Activated effector memory CD4-positive, alpha-beta T cell treated with anti-CD3 and anti-CD28 coated beads, Interleukin-2, amount 50 U/mL, for 16 hours (primary cell): ENCODE results near the gene PRPSAP2.

Experiments used
- DNase-seq: peaks from one replicate; pipeline ENCODE4 v3.0.0-alpha.2; 2020

The PRPSAP2 gene

GRCh38 chr17:18963126-18964017, 105.4 kb downstream of the PRPSAP2 start:
- no peak for DNase-seq

DNA sequence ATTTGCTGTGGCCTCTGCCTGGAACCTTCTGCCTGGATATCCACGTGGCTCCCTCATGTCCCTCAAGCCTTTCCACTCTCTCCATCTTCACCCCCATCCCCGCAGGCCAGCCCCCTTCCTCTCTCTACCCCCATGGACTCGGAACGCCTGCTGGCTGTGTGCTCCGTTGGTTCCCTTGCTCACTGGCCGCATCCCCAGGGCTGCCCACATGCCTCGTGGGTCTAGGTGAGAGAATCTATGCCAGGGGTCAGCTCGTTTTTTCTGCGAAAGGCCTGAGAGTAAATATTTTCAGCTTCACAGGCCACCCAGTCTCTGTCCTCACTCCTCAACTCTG, 106.1 kb downstream of the PRPSAP2 start:
- DNase-seq: no peak

GRCh38 chr17:18964550-18964949, 106.6 kb downstream of the PRPSAP2 start:
- no peak for DNase-seq

DNA sequence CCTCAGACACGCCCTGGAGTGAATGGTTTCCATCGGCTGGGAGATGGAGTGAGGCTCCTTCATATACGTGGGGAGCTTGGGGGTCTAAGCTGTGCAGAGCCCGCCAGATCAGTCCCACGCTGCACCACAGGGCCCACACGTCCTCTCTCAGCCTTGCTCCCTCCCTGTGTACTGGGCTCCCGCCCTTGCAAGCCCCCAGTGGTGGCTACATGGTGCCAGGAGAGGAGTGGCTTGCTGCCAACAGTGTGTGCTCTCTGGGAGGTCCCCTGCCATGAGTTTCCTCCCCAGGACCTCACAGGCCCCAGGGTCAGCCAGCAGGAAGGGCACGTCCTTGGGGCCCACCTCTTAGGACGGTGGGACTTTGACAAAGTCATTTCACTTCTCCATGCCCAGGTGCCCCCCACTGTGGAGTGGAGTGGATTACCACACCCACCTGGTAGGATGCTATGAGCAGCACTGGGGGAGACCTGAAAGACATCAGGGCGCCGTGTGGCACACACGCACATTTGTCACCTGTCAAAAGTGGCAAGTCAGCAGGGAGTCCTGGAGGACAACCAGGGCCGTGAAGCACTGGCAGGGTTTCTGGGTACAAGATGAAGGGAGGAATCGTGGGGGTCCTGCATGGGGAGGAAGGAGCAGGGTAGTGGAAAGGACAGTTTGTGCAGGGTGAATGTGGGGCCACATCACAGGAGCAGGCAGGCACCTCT, 107.8 kb downstream of the PRPSAP2 start:
- DNase-seq: no peak

DNA sequence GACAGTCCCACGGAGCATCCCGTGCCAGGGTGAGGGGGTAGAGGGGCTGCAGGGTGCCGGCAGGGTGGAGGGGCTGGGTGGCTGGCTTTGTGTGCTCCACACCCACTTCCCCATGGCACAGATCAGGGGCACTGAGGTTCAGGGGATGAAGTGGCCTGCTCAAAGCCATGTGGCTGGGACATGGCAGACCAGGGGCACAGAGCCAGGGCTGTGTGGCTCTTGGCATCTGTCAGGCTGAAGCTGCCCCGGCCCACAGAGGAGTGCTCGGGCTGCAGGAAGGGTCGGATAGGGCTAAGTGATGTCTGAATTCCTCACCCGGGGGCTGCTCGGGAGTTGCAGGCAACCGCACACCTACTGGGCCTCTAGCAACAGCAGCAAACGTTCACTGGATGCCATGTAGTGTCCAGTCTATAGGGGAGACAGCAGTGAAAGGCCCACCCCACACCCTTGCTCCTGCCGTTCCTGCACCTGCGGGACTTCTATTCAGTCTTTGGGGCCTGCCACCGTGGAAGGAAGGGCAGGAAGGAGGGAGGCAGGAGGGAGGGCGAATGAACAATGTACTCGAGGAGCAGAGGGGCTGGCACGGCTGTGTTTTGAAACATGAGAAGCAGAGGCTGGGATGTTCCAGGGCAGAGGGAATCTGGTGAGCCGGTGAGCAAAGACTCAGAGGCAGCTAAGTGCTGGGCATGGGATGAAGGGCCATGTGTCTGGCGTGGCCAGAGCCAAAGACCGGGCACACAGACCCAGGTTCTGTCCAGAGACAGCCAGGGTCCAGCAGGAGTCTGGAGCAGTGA, 109.1 kb downstream of the PRPSAP2 start:
- DNase-seq: no peak

GRCh38 chr17:18967916-18968315, 110.0 kb downstream of the PRPSAP2 start:
- no peak for DNase-seq

GRCh38 chr17:18968345-18968744, 110.4 kb downstream of the PRPSAP2 start:
- no peak for DNase-seq

- no peak for DNase-seq
Observed at GRCh38 chr17:18968945-18969887, 111.3 kb downstream of the PRPSAP2 start.

DNA sequence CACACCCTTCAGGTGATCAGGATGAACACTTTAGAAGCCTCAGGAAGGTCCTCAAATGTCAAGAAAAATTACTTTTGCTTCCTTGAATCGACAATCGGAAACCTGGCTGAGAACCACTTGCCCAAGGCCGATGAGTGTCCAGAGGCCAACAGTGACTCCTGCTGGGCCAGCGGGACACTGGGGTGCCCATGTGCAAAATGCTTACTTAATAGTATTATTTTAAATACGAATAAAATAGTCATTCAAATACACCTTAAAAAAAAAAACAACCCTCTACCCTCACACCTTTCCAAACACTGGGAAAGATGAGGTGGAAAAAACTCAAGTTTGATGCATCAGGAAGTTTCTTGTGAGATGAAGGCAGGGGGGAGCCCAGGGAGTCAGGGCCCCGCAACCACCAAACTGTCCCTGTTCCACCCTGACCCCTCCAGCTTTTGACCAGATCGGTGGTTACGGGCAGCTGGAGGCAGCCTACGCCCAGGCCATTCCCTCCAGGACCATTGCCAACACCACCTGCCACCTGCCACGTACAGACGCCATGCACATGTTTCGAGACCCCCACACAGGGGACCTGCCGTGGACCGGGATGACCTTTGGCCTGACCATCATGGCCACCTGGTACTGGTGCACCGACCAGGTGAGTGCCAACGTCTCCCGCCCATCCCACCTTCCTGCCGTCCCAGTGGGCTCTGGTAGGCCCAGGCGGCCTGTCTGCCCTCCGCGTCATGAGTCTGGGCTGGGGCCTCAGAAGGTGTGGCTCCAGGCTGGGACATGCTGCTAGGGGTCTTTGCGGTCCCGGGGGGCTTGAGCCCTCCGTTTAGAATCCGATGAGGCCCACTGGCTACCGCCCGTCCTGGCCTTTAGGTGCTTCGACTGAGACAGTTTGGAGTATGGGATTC, 112.9 kb downstream of the PRPSAP2 start:
- DNase-seq: no peak

DNA sequence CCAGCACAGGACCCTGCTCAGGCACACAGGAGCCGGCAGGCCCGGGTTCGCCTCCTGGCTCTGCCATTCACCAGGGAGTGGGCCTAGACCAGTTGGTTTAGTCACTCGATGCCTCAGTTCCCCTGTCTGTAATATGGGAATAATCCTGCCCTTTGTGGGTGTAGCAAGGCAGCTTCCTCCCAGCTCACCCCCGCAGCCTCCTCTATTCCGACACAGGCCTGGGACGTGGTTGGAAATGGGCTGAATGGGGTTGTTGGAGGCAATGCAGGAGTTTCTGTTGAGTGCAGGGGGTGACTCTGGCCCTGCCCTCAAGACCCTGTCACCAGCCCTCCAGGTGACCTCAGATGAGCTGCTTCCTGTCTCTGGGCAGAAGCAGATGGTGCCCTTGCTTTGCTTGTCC, 113.9 kb downstream of the PRPSAP2 start:
- no peak for DNase-seq

GRCh38 chr17:18974407-18975149, 116.6 kb downstream of the PRPSAP2 start:
- no peak for DNase-seq

DNA sequence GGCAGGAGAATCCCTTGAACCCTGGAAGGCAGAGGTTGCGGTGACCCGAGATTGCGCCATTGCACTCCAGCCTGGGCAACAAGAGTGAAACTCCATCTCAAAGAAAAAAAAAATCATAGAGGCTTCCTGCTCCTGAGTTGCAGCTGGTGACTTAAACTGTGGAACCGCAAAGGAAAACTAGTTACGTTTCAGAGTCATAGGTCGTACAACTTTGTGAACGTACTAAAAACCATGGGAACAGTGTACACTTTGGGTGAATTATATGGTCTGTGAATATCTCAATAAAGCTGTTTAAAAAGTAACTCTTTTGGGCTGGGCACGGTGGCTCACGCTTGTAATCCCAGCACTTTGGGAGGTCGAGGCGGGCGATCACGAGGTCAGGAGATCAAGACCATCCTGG, 117.7 kb downstream of the PRPSAP2 start:
- no peak for DNase-seq

GRCh38 chr17:18976201-18976600, 118.3 kb downstream of the PRPSAP2 start:
- no peak for DNase-seq

DNA sequence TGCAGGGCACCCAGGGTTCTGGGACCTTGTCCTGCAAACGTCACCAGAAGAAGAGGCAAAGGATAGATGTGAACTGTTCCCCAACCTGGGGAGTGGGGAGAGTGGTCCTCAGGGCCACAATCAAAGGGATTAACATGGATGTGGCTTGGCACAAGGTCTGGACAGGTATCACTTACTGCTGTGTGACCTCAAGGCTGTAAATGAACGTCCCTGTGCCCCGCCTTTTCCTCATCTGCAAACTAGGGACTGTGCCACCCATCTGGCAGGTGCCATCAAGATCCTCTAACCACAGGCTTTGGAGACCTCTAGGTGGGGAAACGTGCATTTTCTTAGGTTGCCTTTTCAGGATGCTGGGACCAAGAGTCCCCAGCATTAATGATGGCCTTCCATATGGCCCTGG, 119.1 kb downstream of the PRPSAP2 start:
- no peak for DNase-seq

GRCh38 chr17:18977646-18978045, 119.7 kb downstream of the PRPSAP2 start:
- no peak for DNase-seq

DNA sequence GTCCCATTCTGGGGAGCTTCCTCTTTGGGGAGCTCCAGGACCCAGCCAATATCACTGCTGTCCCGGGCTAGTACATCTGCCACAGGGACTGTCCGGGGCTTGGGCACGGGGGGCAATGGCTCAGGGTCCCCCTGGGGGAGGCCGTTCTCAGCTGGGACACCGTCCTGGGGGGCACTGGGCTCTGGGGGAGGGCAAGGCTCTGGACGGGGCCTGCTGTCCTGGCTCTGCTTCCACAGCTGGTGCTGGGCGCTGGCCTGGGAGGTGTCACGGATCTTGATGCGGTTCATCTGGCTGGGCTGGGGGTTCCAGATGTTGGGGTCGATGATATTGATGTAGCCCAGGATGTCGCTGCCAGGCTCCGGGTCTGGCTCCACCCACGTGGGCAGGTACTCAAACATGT, 120.1 kb downstream of the PRPSAP2 start:
- DNase-seq: no peak

DNA sequence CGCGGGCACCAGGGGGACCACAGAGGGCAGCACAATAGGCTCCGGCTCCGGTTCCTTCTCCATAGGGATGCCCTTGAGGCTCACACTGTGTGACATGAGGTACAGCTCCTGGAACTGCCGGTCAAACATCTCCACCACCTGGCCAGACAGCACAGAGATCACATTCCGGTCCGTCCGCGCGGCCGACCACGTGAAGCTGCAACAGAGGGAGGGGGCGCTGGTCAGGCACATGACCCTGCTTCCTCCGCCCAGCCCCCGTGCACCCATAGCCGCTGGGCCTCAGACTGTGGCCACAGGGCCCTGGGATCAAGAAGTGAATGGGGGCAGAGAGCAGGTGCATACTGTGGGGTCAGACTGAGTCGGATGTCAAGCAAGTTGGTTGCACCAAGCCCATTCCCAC, 120.7 kb downstream of the PRPSAP2 start:
- DNase-seq: no peak
